ENCODE data around the gene CRTC3.

- no peak for TF ChIP-seq CTCF (IDR thresholded peaks at IDR 0.05)
- no peak for TF ChIP-seq ZFX (IDR thresholded peaks at IDR 0.05; ENCODE audit: borderline replicate concordance)
These were observed 34.7 kb upstream of the CRTC3 start for GRCh38 chr15:90495067-90495466.

All from 22Rv1 (cell line).